IPS DF 4.7 (cell line): Measurements from ENCODE around the gene SMIM29.
"Not testable (repeated sequence)": the region's sequence is repeated elsewhere in the genome, so short reads cannot be mapped to it uniquely, and the experiment has no call there.

Experiments used
- DNase-seq: peaks from one replicate; pipeline ENCODE4 v3.0.0-alpha.2; 2013; ENCODE audit warnings: low spot score; ENCODE audit errors: extremely low read depth

Gene SMIM29

GRCh38 chr6:34269132-34269531 lies 20.3 kb upstream of the SMIM29 start:
- not testable (repeated sequence) for DNase-seq

GRCh38 chr6:34267746-34268145 lies 18.9 kb upstream of the SMIM29 start:
- DNase-seq: no peak

- DNase-seq: not testable (repeated sequence)
These were observed 14.7 kb upstream of the SMIM29 start for GRCh38 chr6:34263484-34263883.

- no peak for DNase-seq
These were observed 11.9 kb upstream of the SMIM29 start for GRCh38 chr6:34260576-34261267.

GRCh38 chr6:34259529-34260069 lies 10.8 kb upstream of the SMIM29 start:
- DNase-seq: no peak

- DNase-seq: not testable (repeated sequence)
These were observed 3.6 kb upstream of the SMIM29 start for GRCh38 chr6:34252395-34252794.

- DNase-seq: no peak
These were observed 859 bp upstream of the SMIM29 start for GRCh38 chr6:34249469-34250261.

- DNase-seq: no peak
These were observed 544 bp downstream of the SMIM29 start for GRCh38 chr6:34248198-34248726.

- no peak for DNase-seq
These were observed 1.2 kb downstream of the SMIM29 start for GRCh38 chr6:34247481-34248197.

- no peak for DNase-seq
These were observed 2.0 kb downstream of the SMIM29 start for GRCh38 chr6:34246563-34247391.

GRCh38 chr6:34246249-34246562 lies 2.6 kb downstream of the SMIM29 start:
- DNase-seq: no peak

- DNase-seq: not testable (repeated sequence)
These were observed 3.1 kb downstream of the SMIM29 start for GRCh38 chr6:34245761-34246140.

- not testable (repeated sequence) for DNase-seq
These were observed 3.6 kb downstream of the SMIM29 start for GRCh38 chr6:34245032-34245760.

- DNase-seq: no peak
These were observed 4.6 kb downstream of the SMIM29 start for GRCh38 chr6:34243901-34244884.

GRCh38 chr6:34243131-34243771 lies 5.6 kb downstream of the SMIM29 start:
- DNase-seq: no peak

GRCh38 chr6:34242252-34243130 lies 6.3 kb downstream of the SMIM29 start:
- DNase-seq: no peak
